Hematopoietic multipotent progenitor cell treated with erythropoietin and hydrocortisone succinate and interleukin-3 and kit ligand, for 6 days (in vitro differentiated cells): Measurements from ENCODE around the gene ARL15.
"Not testable (repeated sequence)": the region's sequence is repeated elsewhere in the genome, so short reads cannot be mapped to it uniquely, and the experiment has no call there.

ENCODE experiments used
- DNase-seq: peaks from one replicate; pipeline ENCODE4 v3.0.0-alpha.2; 2015

Gene ARL15

DNA sequence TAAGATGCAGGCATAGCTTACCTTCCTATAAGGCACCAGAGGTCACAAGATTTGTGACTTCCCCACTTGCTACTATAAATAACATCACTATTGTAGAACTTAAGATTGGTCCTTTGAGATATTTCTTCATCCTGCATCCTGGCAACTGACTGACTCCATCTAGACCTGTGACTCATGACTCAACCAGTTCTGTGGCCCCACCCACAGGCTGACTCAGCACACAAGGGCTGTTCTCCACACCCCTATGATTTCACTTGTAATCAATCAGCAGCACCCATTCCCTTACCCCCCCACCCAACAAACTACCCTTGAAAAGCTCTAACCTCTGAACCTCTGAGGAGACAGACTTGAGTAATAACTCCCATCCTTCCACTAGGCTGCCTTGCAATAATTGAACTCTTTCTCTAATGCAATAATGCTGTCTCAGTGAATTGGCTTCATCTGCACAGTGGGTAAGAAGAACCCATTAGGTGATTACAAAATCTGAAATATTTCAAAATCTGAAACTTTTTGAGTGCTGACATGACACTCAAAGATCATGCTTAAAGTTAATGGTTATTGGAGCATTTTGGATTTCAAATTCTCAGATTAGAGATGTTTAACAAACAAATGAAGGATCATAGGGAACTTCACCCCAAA is 296.7 kb downstream of the ARL15 start:
- peak; percentile 54 for DNase-seq

DNA sequence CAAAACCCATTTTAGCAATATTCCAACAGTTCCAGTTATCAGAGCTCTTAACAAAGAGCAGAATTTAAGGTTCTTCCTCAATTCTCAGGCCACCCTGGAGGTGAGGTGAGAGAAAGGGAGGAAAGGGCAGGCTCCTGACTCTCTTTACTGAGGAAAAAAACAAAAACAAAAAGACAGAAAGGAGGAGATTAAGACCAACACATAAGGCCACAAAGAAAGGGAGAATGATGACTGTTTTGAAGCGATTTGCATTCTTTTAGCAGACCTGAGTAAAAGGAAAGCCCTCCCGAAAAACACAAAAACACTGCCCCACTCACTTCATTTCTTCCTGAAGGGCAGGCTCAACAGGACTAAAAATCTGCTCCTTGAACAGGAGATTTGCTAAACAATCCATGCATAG is 300.5 kb downstream of the ARL15 start:
- DNase-seq = no peak

DNA sequence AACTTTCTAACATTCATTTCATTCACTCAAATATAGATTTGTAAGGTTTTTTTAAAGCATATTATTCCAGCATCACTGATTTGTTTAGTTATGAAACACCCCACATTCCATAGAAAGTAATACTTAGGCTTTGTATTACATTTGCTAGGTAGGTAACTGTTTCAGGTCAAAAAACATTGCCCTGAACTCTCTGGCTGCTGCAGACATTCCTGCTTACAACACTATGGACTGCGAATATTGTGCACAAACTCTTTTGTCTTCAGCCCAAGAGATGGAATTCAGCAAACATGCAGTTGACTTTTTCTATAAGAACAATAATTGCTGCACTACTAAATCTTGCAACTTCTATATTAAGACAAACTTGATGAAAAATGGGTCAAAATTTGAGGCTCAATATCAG is 301.0 kb downstream of the ARL15 start:
- DNase-seq = no peak

GRCh38 chr5:54007827-54008777 is 302.3 kb downstream of the ARL15 start:
- DNase-seq = no peak

DNA sequence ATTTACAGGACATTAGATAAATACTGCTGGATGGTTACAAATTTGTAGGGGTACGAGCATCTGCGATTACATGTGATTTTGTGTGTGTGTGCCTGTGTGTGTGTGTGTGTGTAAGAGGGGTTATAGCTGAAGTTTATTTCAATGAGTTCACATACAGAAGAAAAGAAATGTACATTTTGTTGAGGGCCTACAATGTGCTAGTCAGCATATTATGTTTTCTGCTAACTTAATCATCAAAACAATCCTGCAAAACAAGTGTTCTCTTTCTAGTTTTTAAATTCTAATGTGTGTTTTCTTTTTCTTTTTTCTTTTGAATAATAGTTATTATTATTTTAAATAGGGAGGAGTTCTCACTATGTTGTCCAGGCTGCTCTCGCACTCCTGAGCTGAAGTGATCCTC is 305.7 kb downstream of the ARL15 start:
- no peak for DNase-seq

- DNase-seq = no peak
Observed at GRCh38 chr5:54002779-54003178, 307.6 kb downstream of the ARL15 start.

DNA sequence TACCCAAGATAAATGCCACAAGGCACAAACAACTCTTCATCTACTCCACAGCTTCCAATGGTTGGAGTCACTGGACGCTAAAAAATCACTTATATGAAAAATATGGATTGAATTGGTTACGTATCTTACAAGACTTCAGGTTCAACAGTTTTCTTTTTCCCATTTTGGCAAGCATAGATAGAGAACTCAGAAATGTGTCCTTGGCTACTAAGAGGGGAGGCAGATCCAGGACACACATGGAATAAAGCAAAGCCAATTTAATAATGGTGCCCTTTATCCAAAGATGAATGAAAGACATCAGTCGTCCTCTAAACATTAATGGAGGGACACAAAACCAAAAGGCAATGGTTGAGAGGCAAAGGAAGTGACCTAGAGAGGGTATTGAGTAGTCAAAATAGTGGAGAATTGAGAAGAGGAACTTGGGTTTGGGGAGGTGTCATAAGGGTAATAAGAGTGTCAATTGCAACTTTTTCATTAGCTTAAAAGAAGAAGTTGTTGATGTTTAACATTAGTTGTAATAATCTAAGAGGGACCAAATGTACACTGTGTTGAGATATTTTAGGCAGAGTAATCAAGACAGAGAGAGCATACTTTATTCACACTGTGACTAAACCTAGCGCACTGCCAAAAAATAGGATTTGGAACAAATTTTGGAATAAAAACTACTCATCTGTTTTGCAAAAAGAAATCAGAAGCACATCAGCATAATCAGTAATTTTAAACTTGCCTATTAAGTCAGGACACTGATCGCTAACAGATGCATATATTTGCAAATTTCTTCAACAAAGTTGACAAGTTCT is 308.2 kb downstream of the ARL15 start:
- no peak for DNase-seq

- DNase-seq = no peak
Observed at GRCh38 chr5:54000011-54000410, 310.4 kb downstream of the ARL15 start.

- no peak for DNase-seq
Observed at GRCh38 chr5:53997736-53998627, 312.4 kb downstream of the ARL15 start.

- DNase-seq = no peak
Observed at GRCh38 chr5:53996008-53996407, 314.4 kb downstream of the ARL15 start.

DNA sequence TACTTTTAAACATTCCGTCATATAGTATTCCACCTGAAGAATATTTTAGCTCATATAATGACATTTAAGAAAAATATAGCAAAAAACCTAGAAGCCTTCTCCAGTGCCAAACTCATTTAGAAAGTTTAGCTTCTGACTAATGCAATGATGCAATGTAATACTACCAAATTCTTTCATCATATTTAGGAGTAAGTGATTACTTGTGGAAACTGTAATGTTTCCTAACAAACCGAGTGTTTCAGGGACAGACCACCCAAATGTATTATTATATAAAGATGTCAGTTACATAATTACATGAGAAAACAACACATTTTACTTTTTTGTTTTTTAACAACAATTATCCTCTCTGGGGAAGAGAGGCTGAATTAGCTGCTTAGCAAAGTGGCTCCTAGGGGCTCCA is 316.2 kb downstream of the ARL15 start:
- no peak for DNase-seq

DNA sequence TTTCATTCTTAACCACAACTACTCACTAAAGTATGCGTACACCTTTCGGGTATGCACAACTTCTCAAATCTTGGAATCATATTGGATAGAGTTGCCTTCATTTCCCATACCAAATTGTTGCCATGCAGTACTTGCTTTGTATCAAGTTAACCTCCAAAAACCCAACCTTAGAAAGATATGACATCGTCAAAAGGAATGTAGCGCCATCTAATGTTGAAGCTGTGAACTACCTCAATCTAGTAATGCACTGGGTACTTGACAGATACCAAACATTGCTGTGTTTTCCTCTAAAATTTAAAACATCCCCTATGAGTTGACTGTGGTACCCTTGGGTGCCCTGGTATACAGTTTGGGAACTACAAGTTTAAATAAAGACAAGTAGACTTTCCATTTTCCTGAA is 318.4 kb downstream of the ARL15 start:
- peak; percentile 47 for DNase-seq

DNA sequence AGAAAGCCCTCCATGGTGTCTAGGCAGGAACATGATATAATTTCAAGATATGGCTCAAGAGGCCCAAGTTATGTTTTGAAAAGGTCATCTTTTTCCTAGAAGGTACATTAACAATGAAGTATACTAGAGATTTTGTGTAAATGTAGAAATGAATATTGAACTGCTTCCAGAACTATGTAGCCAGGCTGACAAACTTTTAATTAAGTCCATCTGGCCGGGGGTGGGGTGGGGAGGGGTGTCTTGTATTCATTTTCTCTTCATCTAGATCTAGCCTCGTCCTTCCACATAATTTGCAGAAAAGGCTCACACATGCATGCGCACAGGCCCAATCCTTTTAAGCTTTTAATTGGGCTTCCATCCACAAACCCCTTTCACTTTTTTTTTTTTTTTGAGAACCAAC is 323.3 kb downstream of the ARL15 start:
- DNase-seq = no peak

- DNase-seq = no peak
Observed at GRCh38 chr5:53985796-53986195, 324.6 kb downstream of the ARL15 start.

GRCh38 chr5:53984971-53985370 is 325.4 kb downstream of the ARL15 start:
- DNase-seq = no peak

GRCh38 chr5:53983568-53984460 is 326.6 kb downstream of the ARL15 start:
- no peak for DNase-seq

GRCh38 chr5:53982319-53982718 is 328.1 kb downstream of the ARL15 start:
- not testable (repeated sequence) for DNase-seq

- DNase-seq = no peak
Observed at GRCh38 chr5:53980061-53980460, 330.3 kb downstream of the ARL15 start.

GRCh38 chr5:53974021-53974420 is 336.4 kb downstream of the ARL15 start:
- no peak for DNase-seq

- no peak for DNase-seq
Observed at GRCh38 chr5:53972314-53972713, 338.1 kb downstream of the ARL15 start.

- DNase-seq = no peak
Observed at GRCh38 chr5:53971551-53971950, 338.8 kb downstream of the ARL15 start.
